HG03139 (cell line): ENCODE data around the gene ADAMTS10.
"Not testable (repeated sequence)": the region's sequence is repeated elsewhere in the genome, so short reads cannot be mapped to it uniquely, and the experiment has no call there.

ENCODE experiments used
- ATAC-seq: cut with Tn5 transposase; IDR thresholded peaks from one replicate; pipeline ENCODE4 v1.9.1; 2021; ENCODE audit not compliant: unreplicated experiment

The ADAMTS10 gene

DNA sequence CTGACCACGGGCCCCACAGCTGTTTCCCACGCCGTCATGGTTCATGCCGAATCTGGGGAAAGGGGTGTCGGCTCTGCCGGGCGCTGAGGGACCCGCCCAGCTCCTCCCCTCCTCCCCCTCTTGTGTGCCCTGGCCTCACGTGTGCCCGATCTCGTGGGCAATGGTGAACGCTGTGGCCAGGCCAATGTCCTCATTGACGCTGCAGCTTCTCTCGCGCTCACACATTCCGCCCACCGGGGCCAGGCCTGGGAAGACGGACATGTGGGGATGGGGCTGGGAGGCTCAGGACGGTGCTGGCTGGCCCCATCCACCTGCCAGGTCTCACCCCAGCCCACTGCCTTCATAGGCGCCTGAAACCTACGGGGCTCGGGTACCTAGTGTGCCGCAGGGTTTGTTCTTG, 14.3 kb downstream of the ADAMTS10 start:
- no peak for ATAC-seq

DNA sequence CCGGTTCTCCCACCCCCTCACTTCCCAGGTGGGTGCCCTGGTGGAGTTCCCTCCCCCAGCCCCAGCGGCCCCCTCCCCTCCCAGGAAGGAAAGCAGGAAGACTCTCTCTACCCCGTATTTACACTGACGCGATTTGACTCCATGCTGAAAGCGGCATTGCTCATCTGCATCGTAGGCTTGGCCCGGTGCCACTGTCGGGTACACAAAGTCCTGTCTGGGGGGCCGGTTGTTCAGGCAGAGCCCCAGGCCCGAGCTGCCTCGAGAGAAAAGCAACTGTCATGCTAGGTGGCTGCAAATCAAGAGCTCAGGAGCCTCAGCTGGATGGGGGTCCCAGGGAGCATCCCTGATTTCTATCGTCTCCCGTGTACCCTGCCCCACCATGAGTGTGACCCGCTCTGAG, 14.9 kb downstream of the ADAMTS10 start:
- no peak for ATAC-seq

DNA sequence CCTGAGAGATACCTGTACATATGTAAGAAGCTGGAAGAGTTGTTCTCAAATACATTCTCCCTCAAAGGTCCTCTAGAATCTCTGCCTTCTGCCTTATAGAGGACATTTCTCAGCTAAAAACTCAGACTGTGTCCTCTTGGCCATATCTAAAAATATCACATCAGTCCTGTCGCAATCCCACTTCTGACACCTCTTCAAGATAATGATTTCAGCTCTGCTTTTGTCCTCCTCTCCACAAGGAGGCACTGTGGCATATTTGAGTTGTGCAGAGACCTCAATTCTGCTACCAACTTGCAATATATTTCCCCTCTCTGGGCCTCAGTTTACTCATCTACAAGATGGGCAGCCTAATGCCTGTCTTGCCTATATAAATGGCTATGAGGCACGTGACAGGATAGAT, 16.6 kb downstream of the ADAMTS10 start:
- ATAC-seq: no peak

DNA sequence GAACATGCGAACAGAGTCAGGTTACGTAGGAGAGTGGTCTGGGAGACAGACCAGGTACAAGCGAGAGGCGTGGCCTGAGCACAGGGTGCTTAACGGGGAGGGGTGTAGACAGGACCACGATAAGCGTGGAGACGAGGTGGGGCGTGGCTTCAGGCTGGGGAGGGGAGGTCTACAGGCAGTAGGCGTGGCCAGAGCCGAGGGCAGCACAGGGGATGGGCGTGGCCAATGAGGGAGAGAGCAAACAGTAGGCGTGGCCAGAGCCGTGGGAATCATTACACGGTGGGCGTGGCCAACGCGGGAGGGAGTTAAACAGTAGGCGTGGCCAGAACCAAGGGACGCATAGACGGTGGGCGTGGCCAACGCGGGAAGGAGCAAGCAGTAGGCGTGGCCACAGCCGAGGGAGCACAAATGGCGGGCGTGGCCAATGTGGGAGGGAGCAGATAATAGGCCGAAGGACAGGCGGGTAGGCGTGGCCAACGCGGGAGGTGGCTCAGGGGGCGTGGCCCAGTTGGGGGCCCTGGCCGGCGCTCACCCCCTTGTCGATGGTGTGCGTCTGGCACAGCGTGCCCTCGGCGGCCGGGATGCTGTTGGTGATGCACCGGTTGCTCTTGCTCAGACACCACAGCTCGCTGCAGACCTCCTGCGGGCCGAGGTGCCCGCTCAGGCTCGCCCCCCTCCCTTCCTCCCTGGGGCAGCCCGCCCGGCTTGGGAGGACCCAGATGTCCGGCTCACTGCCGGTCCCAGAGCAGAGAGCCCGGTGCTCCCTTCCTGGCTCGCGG, 18.1 kb downstream of the ADAMTS10 start:
- no peak for ATAC-seq

DNA sequence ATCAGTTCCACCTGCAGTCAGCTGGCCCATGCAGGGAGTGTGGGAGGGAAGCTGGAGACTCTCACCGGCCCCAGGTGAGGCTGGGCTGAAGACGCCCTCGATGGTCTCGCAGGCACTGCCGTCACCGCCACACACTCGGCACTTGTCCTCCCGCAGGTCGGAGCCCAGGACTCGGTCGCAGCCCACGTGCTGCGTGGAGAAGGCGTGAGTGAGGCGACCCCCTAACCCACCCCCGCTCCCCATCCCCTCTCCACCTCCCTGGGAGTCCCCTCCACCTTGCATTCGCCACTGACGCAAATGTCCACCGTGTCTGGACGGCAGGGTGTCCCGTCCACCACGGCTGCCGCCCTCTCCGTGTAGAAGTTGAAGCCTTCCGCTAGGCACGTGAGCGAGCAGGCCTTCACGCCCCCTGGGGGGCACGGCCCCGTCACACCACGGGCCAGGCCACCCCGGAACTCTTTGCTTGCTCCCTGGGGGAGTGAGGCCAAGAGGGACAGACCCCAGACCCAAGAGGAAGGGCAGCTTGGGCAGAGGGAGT, 21.3 kb downstream of the ADAMTS10 start:
- ATAC-seq: no peak

DNA sequence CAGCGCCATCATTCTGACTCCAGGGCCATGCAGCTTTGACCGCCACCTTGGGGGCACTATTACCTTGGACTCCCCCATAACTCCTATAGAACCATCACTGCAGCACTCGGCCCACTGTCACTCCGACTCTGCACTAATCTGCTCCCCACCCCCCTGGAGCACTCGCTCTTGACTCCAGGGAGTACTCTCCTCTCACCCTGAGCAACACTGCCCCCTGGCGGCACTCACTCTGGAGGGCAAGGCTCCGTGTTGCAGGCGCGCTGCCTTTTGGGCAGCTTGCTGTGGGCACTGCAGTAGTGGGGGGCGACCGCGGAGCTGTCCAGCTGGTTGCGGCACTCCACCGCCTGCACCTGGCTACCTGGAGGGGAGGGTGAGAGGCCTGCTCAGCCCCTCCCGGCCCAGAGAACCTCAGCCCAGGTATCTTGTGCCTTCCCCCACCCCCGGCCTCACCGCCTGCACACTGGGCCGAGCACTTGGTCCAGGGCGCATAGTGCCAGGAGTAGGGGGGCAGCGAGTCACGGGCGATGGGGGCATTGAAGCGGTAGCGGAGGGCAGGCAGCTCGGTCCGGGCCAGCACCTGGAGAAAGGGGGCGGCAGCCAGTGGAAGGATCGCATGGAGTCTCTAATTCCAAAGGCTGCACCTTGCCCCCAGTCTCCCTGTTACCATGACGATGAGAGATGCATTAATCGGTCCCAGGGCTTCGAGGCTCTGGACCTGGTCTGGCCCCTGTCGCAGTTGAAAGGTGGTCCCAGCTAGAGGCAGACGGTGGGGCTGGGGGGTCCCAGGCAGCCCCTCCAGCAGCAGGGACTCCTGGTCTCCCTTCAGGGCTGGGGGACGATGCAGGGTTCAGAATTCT, 24.4 kb downstream of the ADAMTS10 start:
- no peak for ATAC-seq

DNA sequence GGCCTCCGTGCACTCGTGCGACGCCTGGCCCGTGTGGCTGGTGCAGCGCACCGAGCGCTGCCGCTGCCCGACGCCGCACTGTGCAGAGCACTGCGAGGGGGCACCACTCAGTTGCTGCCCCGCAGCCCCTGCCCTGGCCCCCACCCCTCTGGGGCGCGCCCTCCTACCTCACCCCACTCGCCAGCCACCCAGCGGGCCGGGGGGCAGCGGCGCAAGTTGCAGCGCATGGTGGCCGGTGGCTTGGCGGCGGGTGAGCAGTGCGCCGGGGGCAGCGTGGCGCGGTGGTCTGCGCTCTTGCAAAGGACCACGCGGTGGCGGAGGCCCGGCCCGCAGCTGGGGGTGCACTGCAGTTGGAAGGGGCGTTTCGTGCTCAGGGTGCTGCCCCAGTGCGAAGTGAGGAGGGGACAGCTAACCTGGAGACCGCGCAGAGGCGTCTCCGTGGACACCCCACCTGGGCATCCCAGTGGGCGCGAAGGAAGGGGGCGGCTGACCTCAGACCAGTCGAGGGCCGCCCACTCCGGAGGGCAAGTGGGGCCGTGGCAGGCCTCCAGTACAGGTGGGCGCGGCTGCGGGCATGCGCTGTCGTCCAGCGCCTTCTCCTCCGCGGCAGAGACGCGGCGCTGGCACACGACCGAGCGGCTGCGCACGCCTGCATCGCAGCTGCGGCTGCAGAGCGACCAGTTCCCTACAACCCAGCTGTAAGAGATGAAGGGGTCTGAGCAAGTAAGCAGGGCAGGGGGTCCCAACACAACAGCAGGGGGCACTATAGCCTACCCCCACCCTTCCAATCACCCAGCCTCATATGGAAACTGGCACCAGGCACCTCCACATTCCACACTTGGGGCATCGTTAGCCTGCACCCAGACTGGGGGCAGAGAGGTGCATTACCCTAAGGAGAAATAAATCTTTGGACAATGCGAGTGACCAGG, 25.3 kb downstream of the ADAMTS10 start:
- no peak for ATAC-seq

DNA sequence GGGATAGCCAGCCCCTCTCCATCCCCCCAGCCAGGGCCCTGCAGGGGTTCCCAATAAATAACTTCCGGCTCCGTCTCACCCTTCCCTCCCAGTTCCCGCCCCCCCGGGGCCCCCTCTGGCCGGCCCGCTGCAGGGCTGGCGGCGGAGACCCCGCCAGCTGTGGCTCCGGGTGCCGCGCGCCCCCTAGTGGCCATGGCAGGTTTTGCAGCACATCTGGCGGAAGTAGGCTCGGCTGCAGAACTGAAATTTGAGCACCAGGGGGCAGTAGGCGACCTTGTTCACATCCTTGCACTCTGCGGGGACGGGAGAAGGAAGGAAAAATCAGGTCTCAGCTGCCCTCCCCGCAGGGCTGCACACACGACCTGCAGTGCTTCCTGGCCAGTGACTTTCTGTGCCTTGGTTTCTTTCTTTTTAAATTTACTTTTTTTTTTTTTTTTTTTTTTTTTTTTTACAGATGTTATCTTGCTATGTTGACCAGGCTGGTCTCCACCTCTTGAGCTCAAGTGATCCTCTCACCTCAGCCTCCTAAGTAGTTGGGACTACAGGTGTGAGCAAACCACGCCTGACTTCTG, 29.7 kb downstream of the ADAMTS10 start:
- ATAC-seq: no peak

DNA sequence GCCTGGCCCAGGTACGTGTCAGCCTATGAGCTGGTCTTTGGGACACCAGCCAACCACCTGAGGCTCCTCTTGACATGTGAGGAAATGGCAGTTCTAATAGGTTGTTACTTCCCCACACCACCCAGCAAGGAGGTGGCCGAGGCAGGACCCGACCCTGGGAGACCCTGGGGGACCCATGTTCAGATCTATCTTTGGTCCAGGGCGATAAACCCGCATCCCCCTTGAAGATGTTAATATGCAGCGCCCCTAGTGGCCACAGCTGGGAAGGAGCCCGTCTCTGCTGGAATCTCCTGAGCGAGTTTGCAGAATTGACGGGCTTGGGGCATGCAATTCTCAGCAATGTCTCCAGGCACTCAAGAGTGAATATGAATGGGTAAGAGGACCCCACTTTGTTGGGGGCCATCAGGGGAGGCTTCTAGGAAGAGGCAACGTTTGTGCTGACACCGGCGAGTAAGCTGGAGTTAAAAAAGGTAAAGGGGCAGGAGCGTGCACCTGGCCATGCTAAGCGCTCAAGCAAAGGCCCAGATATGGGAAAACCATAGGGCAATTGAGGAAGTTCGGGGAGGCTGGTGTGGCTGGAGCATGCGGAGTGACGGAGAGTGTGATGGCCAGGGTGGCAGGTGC, 31.8 kb downstream of the ADAMTS10 start:
- ATAC-seq: no peak

DNA sequence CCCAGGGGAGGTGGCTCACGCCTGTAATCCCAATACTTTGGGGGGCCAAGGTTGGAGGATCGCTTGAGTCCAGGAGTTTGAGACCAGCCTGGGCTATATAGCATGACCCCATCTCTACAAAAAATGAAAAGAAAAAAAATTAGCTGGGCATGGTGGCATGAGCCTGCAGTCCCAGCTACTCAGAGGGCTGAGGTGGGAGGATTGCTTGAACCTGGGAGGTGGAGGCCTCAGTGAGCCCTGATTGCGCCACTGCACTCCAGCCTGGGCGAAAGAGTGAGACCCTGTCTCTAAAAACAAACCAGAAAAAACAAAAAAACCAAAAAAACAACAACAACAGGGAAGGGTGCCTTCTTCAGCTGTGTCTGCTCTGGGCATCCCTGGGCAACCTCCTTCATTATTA, 32.8 kb downstream of the ADAMTS10 start:
- no peak for ATAC-seq

DNA sequence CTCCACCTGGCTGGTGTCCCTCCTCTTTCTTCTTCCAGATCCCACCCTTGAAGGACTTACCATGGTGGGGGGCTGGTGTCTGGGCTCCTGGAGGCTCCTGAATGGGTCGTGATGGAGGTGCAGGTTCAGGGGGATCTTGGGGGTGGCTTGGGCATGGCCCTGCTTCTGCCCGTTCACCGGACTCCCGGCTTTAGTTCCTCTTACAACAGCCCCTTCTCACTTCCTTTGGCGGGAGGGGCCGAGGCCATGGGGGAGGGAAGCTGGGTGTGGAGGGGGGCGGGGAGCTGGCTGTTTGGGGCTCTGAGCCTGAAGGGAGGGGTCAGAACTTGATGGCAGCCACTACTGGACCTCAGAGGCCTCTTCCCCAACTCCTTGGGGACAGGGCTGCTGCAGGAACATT, 33.3 kb downstream of the ADAMTS10 start, which contains the start of gene MYO1F:
TSS of gene MYO1F (minus strand) at position 196 of the 400 bp plus-strand sequence. CDS start at position 63, 133 bp downstream.
- no peak for ATAC-seq

DNA sequence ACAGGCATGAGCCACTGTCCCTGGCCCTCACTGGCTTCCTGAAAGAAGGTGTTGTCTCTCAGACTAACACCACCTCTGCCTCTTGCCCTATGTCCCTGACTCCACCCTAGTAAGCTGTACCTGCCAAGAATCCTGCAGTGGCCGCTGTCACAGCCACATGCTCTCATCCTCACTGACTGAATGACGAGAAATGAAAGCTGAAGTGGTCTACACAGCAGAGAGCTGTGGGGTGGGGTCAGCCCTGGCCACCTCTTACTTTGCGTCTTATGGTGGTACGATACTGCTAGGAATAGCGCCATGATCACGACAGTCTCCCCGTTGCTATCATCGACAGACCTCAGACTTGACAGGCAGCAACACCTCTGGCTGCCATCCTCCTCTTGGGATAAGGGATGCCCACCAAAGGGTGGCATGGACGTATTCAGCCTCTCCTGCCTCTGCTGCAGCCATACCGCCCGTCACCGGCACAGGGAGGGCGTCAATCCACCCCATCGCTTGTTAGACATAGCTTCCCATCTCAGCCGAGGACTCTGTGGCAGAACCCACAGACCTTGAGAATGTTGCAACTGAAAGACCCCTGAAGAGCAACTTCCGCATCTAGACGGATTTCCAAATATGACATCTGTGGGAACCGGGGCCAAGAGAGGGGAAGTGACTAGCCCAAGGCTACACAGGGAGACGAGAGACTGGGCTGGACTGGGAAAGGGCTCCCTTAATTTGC, 34.1 kb downstream of the ADAMTS10 start:
- no peak for ATAC-seq

DNA sequence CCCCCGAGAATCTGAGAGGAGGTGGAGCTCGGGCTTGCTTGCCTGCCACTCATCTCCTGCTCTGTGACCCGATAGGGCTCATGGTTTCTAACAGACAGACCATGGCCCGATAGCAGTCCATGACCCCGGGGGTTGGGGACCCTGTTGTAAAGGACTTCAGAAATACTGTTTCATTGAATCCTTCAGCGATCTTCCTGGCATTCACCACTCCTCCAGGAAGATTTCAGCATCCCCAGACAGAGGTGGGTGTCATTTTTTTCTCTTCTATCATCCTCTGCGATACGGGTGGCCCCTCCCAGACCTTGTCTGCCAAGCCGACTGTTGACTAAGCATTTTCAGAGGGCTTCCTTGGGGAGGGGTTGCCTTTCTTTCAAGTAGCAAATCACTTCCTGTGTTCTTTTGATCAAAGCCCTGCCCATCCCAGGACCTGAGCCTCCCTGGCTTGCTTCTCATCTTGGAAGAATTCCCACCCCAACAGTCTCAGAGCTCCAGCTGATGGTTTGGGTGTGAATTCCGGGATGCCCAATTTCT, 35.0 kb downstream of the ADAMTS10 start:
- no peak for ATAC-seq

DNA sequence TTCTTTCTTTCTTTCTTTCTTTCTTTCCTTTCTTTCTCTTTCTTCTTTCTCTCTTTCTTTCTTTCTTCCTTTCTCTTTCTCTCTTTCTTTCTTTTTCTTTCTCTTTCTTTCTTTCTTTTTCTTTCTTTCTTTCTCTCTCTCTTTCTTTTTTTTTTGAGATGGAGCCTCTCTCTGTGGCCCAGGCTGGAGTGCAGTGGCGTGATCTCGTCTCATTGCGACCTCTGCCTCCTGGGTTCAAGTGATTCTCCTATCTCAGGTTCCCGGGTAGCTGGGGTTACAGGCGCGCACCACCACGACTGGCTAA, 35.9 kb downstream of the ADAMTS10 start:
- not testable (repeated sequence) for ATAC-seq

DNA sequence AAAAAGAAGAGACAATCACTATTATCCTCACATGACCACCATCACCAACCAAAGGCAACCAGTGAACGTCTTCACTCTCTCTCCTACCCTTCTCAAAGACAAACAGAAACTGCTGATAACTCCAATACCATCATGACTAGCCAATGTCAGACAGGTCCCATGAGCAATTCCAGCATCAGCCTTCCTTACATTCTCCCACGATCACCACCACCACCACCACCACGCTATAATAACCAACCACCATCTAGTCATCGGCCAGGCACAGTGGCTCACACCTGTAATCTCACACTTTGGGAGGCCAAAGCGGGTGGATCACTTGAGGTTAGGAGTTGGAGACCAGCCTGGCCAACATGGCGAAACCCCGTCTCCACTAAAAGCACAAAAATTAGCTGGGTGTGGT, 37.2 kb downstream of the ADAMTS10 start:
- ATAC-seq: no peak

DNA sequence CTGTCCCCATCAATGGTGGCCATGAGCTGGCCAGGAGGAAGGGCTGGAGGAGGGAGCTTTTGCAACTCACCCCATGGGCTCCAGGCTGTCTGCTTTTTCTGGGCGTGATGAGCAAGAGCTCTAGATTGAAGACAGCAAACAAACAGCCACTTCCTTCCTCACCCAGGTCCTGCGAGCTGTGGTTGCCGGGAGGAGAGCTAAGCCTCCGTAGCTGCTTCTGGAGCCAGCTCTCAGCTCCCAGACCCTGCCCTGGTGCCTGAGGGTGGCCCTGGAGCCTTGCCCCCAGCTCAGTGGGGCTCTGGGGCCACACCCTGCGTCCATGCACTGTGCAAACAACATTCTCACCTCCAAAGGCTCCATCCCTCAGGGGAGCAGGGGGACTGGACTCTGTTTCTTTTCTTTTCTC, 39.5 kb downstream of the ADAMTS10 start:
- ATAC-seq: no peak

DNA sequence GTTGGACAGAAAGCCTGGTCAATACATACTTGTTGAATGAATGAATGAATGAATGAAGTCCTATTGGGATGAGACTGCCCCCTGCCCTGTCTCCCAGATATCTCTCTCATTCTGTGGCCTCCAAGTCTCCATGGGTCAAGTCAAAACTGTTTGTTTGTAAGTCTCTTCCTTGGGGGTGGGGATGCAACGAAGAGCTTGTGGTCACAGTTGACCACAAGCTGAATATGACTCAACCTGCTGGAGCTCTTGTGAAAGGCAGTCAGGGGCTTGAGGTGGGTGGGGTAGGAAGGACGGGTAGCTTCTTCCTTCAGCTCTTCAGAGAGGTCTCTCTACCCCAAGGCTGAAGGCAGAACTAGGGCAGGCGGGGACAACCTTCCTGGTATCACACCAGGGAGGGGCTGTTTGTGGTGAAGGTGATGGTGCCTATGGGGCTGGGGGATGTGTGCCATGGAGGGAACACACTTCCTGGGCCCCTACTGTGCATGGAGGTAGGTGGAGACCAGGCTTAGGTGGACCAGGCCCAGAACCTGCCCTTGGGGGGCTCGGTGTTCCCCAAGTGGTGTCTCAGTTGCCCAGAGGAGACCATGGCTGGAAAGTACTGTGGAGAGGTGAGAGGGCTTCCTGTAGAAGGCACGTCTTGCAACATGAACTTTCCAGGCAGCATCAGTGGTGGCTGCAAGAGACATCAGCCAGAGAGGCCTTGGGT, 41.3 kb downstream of the ADAMTS10 start:
- peak; percentile 68 for ATAC-seq

DNA sequence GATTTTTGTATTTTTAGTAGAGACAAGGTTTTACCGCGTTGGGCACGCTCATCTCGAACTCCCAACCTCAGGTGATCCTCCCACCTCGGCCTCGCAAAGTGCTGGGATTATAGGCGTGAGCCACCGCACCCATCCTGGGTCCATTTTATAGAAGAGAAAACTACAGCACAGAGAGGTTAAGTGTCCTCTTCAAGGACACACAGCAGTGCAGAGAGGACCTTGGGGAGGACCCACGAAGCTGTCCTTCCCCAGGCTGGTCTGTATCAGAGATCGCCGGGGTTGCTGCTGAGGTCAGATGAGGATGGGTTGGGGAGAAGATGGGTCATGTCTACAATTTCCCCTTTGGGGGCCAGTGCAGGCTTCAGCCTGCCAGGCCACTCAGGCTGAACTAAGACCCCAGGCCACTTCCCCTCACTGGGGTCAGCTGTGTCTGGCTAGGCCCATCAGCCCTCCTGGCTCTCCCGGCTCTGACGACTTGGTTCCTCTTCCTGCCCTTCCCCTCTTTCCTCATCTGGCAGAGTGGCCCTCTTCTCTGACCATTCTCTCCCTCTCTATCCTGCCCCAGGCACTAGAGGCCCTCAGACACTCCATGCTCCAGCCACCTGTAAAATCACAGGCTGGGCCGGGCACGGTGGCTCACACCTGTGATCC, 42.9 kb downstream of the ADAMTS10 start:
- ATAC-seq: no peak
